ENCODE results near the gene CDK5RAP2. TPM values are rescaled to one million over a fixed set of nuclear protein-coding genes. Genes with fewer than 3 reads are reported as not detected.

Gene CDK5RAP2
- total RNA-seq, 2 experiments from 2014 or later = 76.0 to 81.6 TPM

DNA sequence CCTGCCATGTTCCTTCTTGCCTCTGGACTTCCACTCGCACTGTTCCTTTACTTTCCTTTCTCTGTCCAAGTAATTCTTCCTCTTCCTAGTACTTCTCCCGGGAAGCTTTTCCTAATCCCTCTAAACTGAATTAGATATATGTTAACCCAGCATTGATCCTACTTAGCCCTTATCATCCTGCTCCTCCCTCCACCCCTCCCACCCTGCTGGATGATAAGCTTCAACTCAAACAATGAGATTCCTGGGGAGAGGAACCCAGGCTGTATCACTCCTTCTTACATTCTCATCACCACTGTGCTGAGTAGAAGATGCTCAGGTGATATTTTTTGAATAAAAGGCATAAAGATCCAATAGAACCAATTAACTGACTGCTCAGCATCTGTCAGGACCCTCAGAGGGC is 45.7 kb downstream of the CDK5RAP2 start:
- no peak for DNase-seq (ENCODE audit: low spot score)
- H3K9me2 ChIP-seq (ENCODE audit: insufficient read depth, low read length) = no peaks in the 10 kb centered on the region
- H3K4me1 ChIP-seq (ENCODE audit: insufficient read depth, low read length, poor library complexity, severe bottlenecking) = no peaks in the 10 kb centered on the region
- TF ChIP-seq EZH2phosphoT487 (IDR thresholded peaks at IDR 0.05; ENCODE audit: borderline replicate concordance, low read depth, low read length) = no peak
- TF ChIP-seq, protein P1, sequence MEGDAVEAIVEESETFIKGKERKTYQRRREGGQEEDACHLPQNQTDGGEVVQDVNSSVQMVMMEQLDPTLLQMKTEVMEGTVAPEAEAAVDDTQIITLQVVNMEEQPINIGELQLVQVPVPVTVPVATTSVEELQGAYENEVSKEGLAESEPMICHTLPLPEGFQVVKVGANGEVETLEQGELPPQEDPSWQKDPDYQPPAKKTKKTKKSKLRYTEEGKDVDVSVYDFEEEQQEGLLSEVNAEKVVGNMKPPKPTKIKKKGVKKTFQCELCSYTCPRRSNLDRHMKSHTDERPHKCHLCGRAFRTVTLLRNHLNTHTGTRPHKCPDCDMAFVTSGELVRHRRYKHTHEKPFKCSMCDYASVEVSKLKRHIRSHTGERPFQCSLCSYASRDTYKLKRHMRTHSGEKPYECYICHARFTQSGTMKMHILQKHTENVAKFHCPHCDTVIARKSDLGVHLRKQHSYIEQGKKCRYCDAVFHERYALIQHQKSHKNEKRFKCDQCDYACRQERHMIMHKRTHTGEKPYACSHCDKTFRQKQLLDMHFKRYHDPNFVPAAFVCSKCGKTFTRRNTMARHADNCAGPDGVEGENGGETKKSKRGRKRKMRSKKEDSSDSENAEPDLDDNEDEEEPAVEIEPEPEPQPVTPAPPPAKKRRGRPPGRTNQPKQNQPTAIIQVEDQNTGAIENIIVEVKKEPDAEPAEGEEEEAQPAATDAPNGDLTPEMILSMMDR (conservative IDR thresholded peaks at IDR 0.05; ENCODE audit: low read length) = no peak
- no peaks in the 10 kb centered on the region for H4K20me1 ChIP-seq (ENCODE audit: insufficient read depth, low read length)
- H3K4me3 ChIP-seq (ENCODE audit: low read depth, low read length, poor library complexity, severe bottlenecking) = no peak overlapping the region
- BruUV-seq (replicated peaks) = no TSS peak
- intact Hi-C loops (cut with micrococcal nuclease; ENCODE audit: unreplicated experiment) = no loop called here
- POLR2A ChIA-PET = interaction anchor here (0.6 to 1.1 kb wide), 3 partner anchors 53 to 1030 kb away, joined by 3 read pairs; no protein-coding TSS in a partner anchor
- no peak overlapping the region for H3K4me2 ChIP-seq (ENCODE audit: low read length)
- H3K36me3 ChIP-seq (ENCODE audit: insufficient read depth, low read length) = peaks cover 95% of the 10 kb centered on the region
- H3K79me2 ChIP-seq (ENCODE audit: insufficient read depth, low read depth, low read length) = no peaks in the 10 kb centered on the region
- no peak overlapping the region for H3K27ac ChIP-seq (ENCODE audit: low read depth, low read length, poor library complexity, severe bottlenecking)
- CTCF ChIA-PET (ENCODE audit: unreplicated experiment) = no interaction called here
- no peaks in the 10 kb centered on the region for H3K9me3 ChIP-seq (ENCODE audit: low read length)
- no peak overlapping the region for H2AFZ ChIP-seq (ENCODE audit: low read length)

DNA sequence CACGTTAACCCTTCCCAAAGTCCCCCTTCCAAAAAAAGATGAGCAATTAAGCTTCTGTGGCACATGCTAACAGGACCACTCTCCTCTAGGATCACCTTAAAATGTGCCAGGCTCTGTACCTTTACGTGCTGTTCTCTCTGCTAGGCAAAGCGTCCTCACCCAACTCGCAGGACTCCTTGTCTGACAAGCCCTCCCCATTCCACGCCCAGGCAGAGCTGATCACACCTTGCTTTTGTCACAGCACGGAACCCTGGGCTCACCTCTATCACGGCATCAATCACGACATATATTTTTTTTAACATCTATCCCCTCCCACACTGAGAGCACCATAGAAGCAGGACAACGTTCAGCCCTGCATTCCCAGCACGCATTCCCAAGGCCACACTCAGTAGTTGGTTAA is 47.1 kb downstream of the CDK5RAP2 start:
- POLR2A ChIA-PET = interaction anchor here (0.8 to 1.4 kb wide), 3 partner anchors 9 to 14 kb away, joined by 3 to 7 read pairs (median 4); no protein-coding TSS in a partner anchor
- H3K36me3 ChIP-seq (ENCODE audit: insufficient read depth, low read length) = peaks cover 95% of the 10 kb centered on the region
- no peak overlapping the region for H3K4me3 ChIP-seq (ENCODE audit: low read depth, low read length, poor library complexity, severe bottlenecking)
- CTCF ChIA-PET (ENCODE audit: unreplicated experiment) = no interaction called here
- no peaks in the 10 kb centered on the region for H3K79me2 ChIP-seq (ENCODE audit: insufficient read depth, low read depth, low read length)
- DNase-seq (ENCODE audit: low spot score) = no peak
- H3K27ac ChIP-seq (ENCODE audit: low read depth, low read length, poor library complexity, severe bottlenecking) = no peak overlapping the region
- intact Hi-C loops (cut with micrococcal nuclease; ENCODE audit: unreplicated experiment) = no loop called here
- no peaks in the 10 kb centered on the region for H3K4me1 ChIP-seq (ENCODE audit: insufficient read depth, low read length, poor library complexity, severe bottlenecking)
- no peaks in the 10 kb centered on the region for H3K9me2 ChIP-seq (ENCODE audit: insufficient read depth, low read length)
- no peaks in the 10 kb centered on the region for H4K20me1 ChIP-seq (ENCODE audit: insufficient read depth, low read length)
- no peak overlapping the region for H3K4me2 ChIP-seq (ENCODE audit: low read length)
- H2AFZ ChIP-seq (ENCODE audit: low read length) = no peak overlapping the region
- TF ChIP-seq, protein P1 (conservative IDR thresholded peaks at IDR 0.05; ENCODE audit: low read length) = no peak
- TF ChIP-seq EZH2phosphoT487 (IDR thresholded peaks at IDR 0.05; ENCODE audit: borderline replicate concordance, low read depth, low read length) = no peak
- H3K9me3 ChIP-seq (ENCODE audit: low read length) = no peaks in the 10 kb centered on the region
- BruUV-seq (replicated peaks) = no TSS peak

DNA sequence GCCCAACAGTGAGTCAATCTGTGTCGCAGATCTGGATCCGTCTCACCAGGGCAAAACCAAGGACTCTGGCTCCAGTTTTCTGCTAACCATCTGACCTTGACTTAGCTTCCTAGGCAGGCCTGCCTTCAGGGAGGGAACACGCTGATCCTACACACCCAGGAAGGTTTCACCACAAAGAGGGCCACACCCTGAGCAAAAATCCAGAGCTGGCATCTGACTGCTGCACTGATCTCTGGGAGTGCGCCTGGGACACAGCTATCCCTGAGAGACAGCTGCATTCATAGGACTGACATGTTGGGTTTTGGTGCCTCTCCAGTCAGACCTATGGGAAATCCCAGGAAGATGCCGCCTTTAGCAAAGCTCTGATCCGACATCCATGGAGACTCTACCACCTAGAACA is 47.5 kb downstream of the CDK5RAP2 start:
- H3K36me3 ChIP-seq (ENCODE audit: insufficient read depth, low read length) = peaks cover 95% of the 10 kb centered on the region
- H3K9me2 ChIP-seq (ENCODE audit: insufficient read depth, low read length) = no peaks in the 10 kb centered on the region
- no peaks in the 10 kb centered on the region for H3K9me3 ChIP-seq (ENCODE audit: low read length)
- DNase-seq (ENCODE audit: low spot score) = no peak
- no peak overlapping the region for H3K27ac ChIP-seq (ENCODE audit: low read depth, low read length, poor library complexity, severe bottlenecking)
- H3K79me2 ChIP-seq (ENCODE audit: insufficient read depth, low read depth, low read length) = no peaks in the 10 kb centered on the region
- ChIA-PET POLR2A (interaction anchor here (0.8 to 1.4 kb wide), 3 partner anchors 8 to 14 kb away, joined by 3 to 7 read pairs (median 4); no protein-coding TSS in a partner anchor), CTCF (ENCODE audit: unreplicated experiment) (no interaction called here)
- no peak overlapping the region for H2AFZ ChIP-seq (ENCODE audit: low read length)
- no peak for TF ChIP-seq EZH2phosphoT487 (IDR thresholded peaks at IDR 0.05; ENCODE audit: borderline replicate concordance, low read depth, low read length)
- TF ChIP-seq, protein P1 (conservative IDR thresholded peaks at IDR 0.05; ENCODE audit: low read length) = no peak
- H4K20me1 ChIP-seq (ENCODE audit: insufficient read depth, low read length) = no peaks in the 10 kb centered on the region
- no TSS peak for BruUV-seq (replicated peaks)
- no peaks in the 10 kb centered on the region for H3K4me1 ChIP-seq (ENCODE audit: insufficient read depth, low read length, poor library complexity, severe bottlenecking)
- H3K4me2 ChIP-seq (ENCODE audit: low read length) = no peak overlapping the region
- intact Hi-C loops (cut with micrococcal nuclease; ENCODE audit: unreplicated experiment) = no loop called here
- no peak overlapping the region for H3K4me3 ChIP-seq (ENCODE audit: low read depth, low read length, poor library complexity, severe bottlenecking)

Measured in OCI-LY7 (cell line).